WTC11 (cell line): Measurements from ENCODE around the gene FUT7. TPM values are rescaled to one million over a fixed set of nuclear protein-coding genes. Genes with fewer than 3 reads are reported as not detected.

Experiments
- ATAC-seq: fragments of 200-7000 bp; cut with Tn5 transposase; 2 replicates; pipeline ENCODE4 v1.10.0; 2021; ENCODE audit warnings: mild to moderate bottlenecking, moderate library complexity
- CTCF ChIA-PET: fragments of 300-600 bp; sonication (Branson Sonifier 250); formaldehyde crosslinking; loops from one replicate; lab custom pipeline; 2021; ENCODE audit warnings: antibody characterized with exemption; lab: Charles Lee
- POLR2A ChIA-PET: fragments of 350-600 bp; sonication (Branson Sonifier 250); formaldehyde crosslinking; loops from one replicate; lab custom pipeline; 2021; ENCODE audit warnings: antibody characterized with exemption; lab: Charles Lee
- DNase-seq: peaks from one replicate; pipeline ENCODE4 v3.0.0; 2021; ENCODE audit warnings: low spot score
- H3K27ac Mint-ChIP-seq: 2 replicates; pipeline ENCODE4 v1.8.0; 2021; ENCODE audit warnings: mixed read lengths
- H3K27me3 Mint-ChIP-seq: 2 replicates; pipeline ENCODE4 v1.8.0; 2021; ENCODE audit warnings: low read depth, mild to moderate bottlenecking, moderate library complexity, mixed read lengths
- H3K36me3 Mint-ChIP-seq: 2 replicates; pipeline ENCODE4 v1.8.0; 2021; ENCODE audit warnings: mixed read lengths
- H3K4me1 Mint-ChIP-seq: 2 replicates; pipeline ENCODE4 v1.8.0; 2022; ENCODE audit warnings: mixed read lengths
- H3K4me3 Mint-ChIP-seq: 2 replicates; pipeline ENCODE4 v1.8.0; 2021; ENCODE audit warnings: mild to moderate bottlenecking, moderate library complexity, mixed read lengths
- H3K9me3 Mint-ChIP-seq: 2 replicates; pipeline ENCODE4 v1.8.0; 2021; ENCODE audit warnings: mixed read lengths
- EMX1 ChIP-seq: fragments of 250-450 bp; sonication (Bioruptor Pico); IDR thresholded peaks from 2 replicates; pipeline ENCODE4 v1.8.0; 2021; ENCODE audit warnings: mild to moderate bottlenecking
- ESRRA ChIP-seq: sonication (generic); formaldehyde crosslinking; IDR thresholded peaks from 2 replicates; pipeline ENCODE4 v1.8.1; 2022; ENCODE audit warnings: mild to moderate bottlenecking, missing genetic modification reagents, borderline replicate concordance
- FOXP1 ChIP-seq: sonication (generic); formaldehyde crosslinking; IDR thresholded peaks from 2 replicates; pipeline ENCODE4 v1.8.0; 2022; ENCODE audit warnings: missing genetic modification reagents, mild to moderate bottlenecking, moderate library complexity, borderline replicate concordance
- HMGA2 ChIP-seq: fragments of 250-450 bp; sonication (Bioruptor Pico); IDR thresholded peaks from 2 replicates; pipeline ENCODE4 v1.4.0; 2021; ENCODE audit warnings: mild to moderate bottlenecking, moderate library complexity
- JUN ChIP-seq: sonication (generic); formaldehyde crosslinking; IDR thresholded peaks from 2 replicates; pipeline ENCODE4 v1.8.0; 2023; ENCODE audit warnings: mild to moderate bottlenecking, missing genetic modification reagents
- NFATC4 ChIP-seq: fragments of 250-450 bp; sonication (Bioruptor Pico); IDR thresholded peaks from 2 replicates; pipeline ENCODE4 v1.9.0; 2021; ENCODE audit warnings: mild to moderate bottlenecking
- NFE2L1 ChIP-seq: sonication (generic); formaldehyde crosslinking; IDR thresholded peaks from 2 replicates; pipeline ENCODE4 v1.8.1; 2023; ENCODE audit warnings: missing genetic modification reagents
- NR2C2 ChIP-seq: sonication (generic); formaldehyde crosslinking; IDR thresholded peaks from 2 replicates; pipeline ENCODE4 v1.8.0; 2022; ENCODE audit warnings: mild to moderate bottlenecking, missing genetic modification reagents
- NR3C1 ChIP-seq: sonication (generic); formaldehyde crosslinking; conservative IDR thresholded peaks from 2 replicates; pipeline ENCODE4 v1.8.1; 2023; ENCODE audit warnings: low read depth, mild to moderate bottlenecking, missing genetic modification reagents
- OVOL2 ChIP-seq: fragments of 250-450 bp; sonication (Bioruptor Pico); IDR thresholded peaks from 2 replicates; pipeline ENCODE4 v1.9.0; 2021; ENCODE audit warnings: mild to moderate bottlenecking, borderline replicate concordance
- SMAD3 ChIP-seq: sonication (generic); formaldehyde crosslinking; IDR thresholded peaks from 2 replicates; pipeline ENCODE4 v1.8.0; 2022; ENCODE audit warnings: missing genetic modification reagents, mild to moderate bottlenecking, borderline replicate concordance
- SP1 ChIP-seq: sonication (generic); formaldehyde crosslinking; conservative IDR thresholded peaks from 2 replicates; pipeline ENCODE4 v1.8.1; 2022; ENCODE audit warnings: missing genetic modification reagents
- TEAD4 ChIP-seq: sonication (generic); formaldehyde crosslinking; IDR thresholded peaks from 2 replicates; pipeline ENCODE4 v1.8.0; 2022; ENCODE audit warnings: mild to moderate bottlenecking, missing genetic modification reagents
- ZNF121 ChIP-seq: sonication (generic); formaldehyde crosslinking; IDR thresholded peaks from 2 replicates; pipeline ENCODE4 v1.8.0; 2023; ENCODE audit warnings: missing genetic modification reagents
- ZNF138 ChIP-seq: sonication (generic); formaldehyde crosslinking; conservative IDR thresholded peaks from 2 replicates; pipeline ENCODE4 v1.8.1; 2022; ENCODE audit warnings: mild to moderate bottlenecking, moderate library complexity, missing genetic modification reagents
- ZNF219 ChIP-seq: sonication (generic); formaldehyde crosslinking; IDR thresholded peaks from 2 replicates; pipeline ENCODE4 v1.8.0; 2023; ENCODE audit warnings: missing genetic modification reagents, mild to moderate bottlenecking, borderline replicate concordance
- ZNF232 ChIP-seq: sonication (generic); formaldehyde crosslinking; IDR thresholded peaks from 2 replicates; pipeline ENCODE4 v1.8.0; 2022; ENCODE audit warnings: mild to moderate bottlenecking, missing genetic modification reagents
- ZNF416 ChIP-seq: fragments of 250-450 bp; sonication (Bioruptor Pico); IDR thresholded peaks from 2 replicates; pipeline ENCODE4 v1.9.0; 2021; ENCODE audit warnings: mild to moderate bottlenecking, inconsistent platforms
- ZNF423 ChIP-seq: fragments of 250-450 bp; sonication (Bioruptor Pico); IDR thresholded peaks from 2 replicates; pipeline ENCODE4 v2.1.2; 2022; ENCODE audit warnings: mild to moderate bottlenecking, moderate library complexity
- total RNA-seq: library from RNA; stranded (reverse); gene quantifications from 3 replicates; pipeline ENCODE4 v1.2.3, GENCODE V29; 2021
- TF ChIP-seq, protein P1 (sequence below): sonication (generic); formaldehyde crosslinking; IDR thresholded peaks from 2 replicates; pipeline ENCODE4 v1.8.0; 2022; ENCODE audit warnings: mild to moderate bottlenecking, missing genetic modification reagents
- TF ChIP-seq, protein P2 (sequence below): fragments of 250-450 bp; sonication (Bioruptor Pico); IDR thresholded peaks from 2 replicates; pipeline ENCODE4 v1.9.0; 2021; ENCODE audit warnings: mild to moderate bottlenecking
- TF ChIP-seq, protein P3 (sequence below): fragments of 200-600 bp; IDR thresholded peaks from 2 replicates; pipeline ENCODE4 v1.8.0; 2022; ENCODE audit warnings: antibody characterized with exemption
- TF ChIP-seq, protein P4 (sequence below): fragments of 250-450 bp; sonication (Bioruptor Pico); IDR thresholded peaks from 2 replicates; pipeline ENCODE4 v1.8.0; 2021; ENCODE audit warnings: mild to moderate bottlenecking
- TF ChIP-seq, protein P5 (sequence below): fragments of 250-450 bp; sonication (Bioruptor Pico); IDR thresholded peaks from 2 replicates; pipeline ENCODE4 v1.9.0; 2021; ENCODE audit warnings: mild to moderate bottlenecking, borderline replicate concordance

FUT7 gene
- total RNA-seq, 1 experiment from 2014 or later = not detected

DNA sequence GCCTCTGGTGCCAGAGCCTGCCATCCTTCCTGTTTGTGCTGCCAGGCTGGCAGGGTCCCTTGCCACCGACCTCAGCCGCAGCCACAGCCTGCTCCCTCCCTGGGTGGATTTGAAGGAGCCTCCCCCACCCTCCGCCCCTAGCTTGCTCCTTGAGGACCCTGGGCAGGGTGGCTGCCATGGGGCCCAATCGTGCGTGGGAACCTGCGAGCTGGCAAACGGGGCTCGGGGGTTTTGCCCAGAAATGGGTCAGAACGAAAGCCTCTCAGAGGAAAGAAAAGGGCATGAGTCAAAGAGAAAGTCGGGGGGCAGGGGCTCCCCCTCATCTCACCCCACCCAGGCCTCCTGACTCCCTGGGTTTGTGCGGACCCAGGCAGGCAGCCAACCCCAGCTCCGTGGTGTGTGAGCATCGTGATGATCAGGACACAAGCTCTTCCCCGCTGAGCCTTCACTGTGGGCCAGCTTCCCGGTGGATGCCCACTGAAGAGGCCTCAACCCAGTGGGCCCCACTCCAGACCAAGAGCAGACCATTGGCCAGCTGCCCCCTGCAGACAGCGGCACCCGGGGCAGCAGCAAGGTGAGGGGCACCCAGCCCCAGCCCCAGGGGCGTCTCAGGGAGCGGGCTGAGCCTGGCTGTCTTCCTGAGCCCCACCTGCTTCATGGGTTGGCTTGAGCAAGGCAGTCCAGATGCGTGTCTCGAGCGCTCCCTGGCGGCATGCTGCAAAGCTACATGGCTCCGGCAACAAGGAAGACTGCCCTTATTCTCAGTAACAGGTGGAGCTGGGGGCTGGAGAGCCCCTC is 3.0 kb upstream of the FUT7 start:
- Mint-ChIP-seq H3K4me3 (no peak overlapping the region), H3K27me3 (no peaks in the 10 kb centered on the region), H3K27ac (no peak overlapping the region), H3K36me3 (peaks cover 5% of the 10 kb centered on the region; the same call in 1 of the 2 replicates), H3K4me1 (no peaks in the 10 kb centered on the region), H3K9me3 (no peaks in the 10 kb centered on the region)
- no peak for TF ChIP-seq HMGA2 (CRISPR knock-in tag)
- TF ChIP-seq, protein P1, sequence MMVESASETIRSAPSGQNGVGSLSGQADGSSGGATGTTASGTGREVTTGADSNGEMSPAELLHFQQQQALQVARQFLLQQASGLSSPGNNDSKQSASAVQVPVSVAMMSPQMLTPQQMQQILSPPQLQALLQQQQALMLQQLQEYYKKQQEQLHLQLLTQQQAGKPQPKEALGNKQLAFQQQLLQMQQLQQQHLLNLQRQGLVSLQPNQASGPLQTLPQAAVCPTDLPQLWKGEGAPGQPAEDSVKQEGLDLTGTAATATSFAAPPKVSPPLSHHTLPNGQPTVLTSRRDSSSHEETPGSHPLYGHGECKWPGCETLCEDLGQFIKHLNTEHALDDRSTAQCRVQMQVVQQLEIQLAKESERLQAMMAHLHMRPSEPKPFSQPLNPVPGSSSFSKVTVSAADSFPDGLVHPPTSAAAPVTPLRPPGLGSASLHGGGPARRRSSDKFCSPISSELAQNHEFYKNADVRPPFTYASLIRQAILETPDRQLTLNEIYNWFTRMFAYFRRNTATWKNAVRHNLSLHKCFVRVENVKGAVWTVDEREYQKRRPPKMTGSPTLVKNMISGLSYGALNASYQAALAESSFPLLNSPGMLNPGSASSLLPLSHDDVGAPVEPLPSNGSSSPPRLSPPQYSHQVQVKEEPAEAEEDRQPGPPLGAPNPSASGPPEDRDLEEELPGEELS (CRISPR knock-in tag) = no peak
- TF ChIP-seq, protein P2, sequence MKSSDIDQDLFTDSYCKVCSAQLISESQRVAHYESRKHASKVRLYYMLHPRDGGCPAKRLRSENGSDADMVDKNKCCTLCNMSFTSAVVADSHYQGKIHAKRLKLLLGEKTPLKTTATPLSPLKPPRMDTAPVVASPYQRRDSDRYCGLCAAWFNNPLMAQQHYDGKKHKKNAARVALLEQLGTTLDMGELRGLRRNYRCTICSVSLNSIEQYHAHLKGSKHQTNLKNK (CRISPR knock-in tag) = no peak
- TF ChIP-seq SP1 (CRISPR knock-in tag) = peak; percentile 36; the same call in 1 of the 2 replicates
- TF ChIP-seq, protein P3, sequence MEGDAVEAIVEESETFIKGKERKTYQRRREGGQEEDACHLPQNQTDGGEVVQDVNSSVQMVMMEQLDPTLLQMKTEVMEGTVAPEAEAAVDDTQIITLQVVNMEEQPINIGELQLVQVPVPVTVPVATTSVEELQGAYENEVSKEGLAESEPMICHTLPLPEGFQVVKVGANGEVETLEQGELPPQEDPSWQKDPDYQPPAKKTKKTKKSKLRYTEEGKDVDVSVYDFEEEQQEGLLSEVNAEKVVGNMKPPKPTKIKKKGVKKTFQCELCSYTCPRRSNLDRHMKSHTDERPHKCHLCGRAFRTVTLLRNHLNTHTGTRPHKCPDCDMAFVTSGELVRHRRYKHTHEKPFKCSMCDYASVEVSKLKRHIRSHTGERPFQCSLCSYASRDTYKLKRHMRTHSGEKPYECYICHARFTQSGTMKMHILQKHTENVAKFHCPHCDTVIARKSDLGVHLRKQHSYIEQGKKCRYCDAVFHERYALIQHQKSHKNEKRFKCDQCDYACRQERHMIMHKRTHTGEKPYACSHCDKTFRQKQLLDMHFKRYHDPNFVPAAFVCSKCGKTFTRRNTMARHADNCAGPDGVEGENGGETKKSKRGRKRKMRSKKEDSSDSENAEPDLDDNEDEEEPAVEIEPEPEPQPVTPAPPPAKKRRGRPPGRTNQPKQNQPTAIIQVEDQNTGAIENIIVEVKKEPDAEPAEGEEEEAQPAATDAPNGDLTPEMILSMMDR = peak; percentile 83
- TF ChIP-seq SMAD3 = no peak
- TF ChIP-seq ZNF416 = no peak
- TF ChIP-seq NR3C1 (CRISPR knock-in tag) = no peak
- no peak for TF ChIP-seq NR2C2 (CRISPR knock-in tag)
- TF ChIP-seq FOXP1 (CRISPR knock-in tag) = no peak
- TF ChIP-seq ZNF232 = no peak
- TF ChIP-seq, protein P4, sequence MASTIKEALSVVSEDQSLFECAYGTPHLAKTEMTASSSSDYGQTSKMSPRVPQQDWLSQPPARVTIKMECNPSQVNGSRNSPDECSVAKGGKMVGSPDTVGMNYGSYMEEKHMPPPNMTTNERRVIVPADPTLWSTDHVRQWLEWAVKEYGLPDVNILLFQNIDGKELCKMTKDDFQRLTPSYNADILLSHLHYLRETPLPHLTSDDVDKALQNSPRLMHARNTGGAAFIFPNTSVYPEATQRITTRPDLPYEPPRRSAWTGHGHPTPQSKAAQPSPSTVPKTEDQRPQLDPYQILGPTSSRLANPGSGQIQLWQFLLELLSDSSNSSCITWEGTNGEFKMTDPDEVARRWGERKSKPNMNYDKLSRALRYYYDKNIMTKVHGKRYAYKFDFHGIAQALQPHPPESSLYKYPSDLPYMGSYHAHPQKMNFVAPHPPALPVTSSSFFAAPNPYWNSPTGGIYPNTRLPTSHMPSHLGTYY = no peak
- ChIA-PET POLR2A (interaction anchor here (0.8 to 1.0 kb wide), 3 partner anchors 12 to 187 kb away, joined by 3 to 4 read pairs (median 4); no protein-coding TSS in a partner anchor), CTCF (interaction anchor here (0.5 to 4.9 kb wide), 95 partner anchors 9 to 388 kb away, joined by 3 to 151 read pairs (median 6); partner anchors contain the start of genes AJM1, C8G, CLIC3 and EDF1)
- ATAC-seq = peak; percentile 94
- DNase-seq = peak; percentile 90

DNA sequence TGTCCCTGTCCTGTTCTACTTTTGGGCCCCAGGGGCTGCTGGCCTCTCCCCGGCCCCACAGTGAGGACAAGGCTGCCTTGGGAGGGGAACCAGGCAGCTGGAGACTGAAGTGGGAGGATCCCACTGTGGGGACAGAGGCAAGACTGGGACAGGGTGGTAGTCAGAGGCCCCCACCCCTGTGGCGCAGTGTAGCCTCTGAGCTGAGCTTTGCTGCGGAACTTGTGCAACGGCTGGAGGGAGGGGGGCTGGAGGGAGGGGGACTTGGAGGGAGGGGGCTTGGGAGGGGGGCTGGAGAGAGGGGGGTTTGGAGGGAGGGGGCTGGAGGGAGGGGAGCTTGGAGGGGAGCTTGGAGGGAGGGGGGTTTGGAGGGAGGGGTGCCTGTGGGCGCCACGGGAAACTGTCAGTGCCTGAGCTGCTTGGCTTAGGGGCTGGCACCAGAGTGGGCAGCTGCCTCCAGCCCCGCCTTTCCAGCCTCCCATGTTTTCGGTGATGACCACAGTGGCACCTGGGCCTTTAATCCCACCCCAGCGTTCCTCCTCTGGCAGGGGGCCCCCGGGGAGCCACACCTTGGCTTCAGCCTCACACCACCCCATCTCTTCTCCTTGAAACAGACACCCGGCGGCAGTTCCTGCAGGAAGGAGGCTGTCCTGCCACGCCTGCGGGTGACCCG is 2.3 kb upstream of the FUT7 start:
- no peaks in the 10 kb centered on the region for H3K4me1 Mint-ChIP-seq
- ATAC-seq = no peak
- DNase-seq = no peak
- ChIA-PET CTCF (interaction anchor here (0.5 to 4.9 kb wide), 52 partner anchors 8 to 292 kb away, joined by 3 to 151 read pairs (median 10); partner anchors contain the start of genes AJM1, C8G, CLIC3 and ENTPD2), POLR2A (no interaction called here)
- H3K36me3 Mint-ChIP-seq = peaks cover 5% of the 10 kb centered on the region; the same call in 1 of the 2 replicates
- H3K27me3 Mint-ChIP-seq = peaks cover 5% of the 10 kb centered on the region
- H3K9me3 Mint-ChIP-seq = no peaks in the 10 kb centered on the region
- H3K27ac Mint-ChIP-seq = no peak overlapping the region
- no peak overlapping the region for H3K4me3 Mint-ChIP-seq
- TF ChIP-seq TEAD4 (CRISPR knock-in tag) = no peak
- TF ChIP-seq JUN (CRISPR knock-in tag) = no peak
- no peak for TF ChIP-seq ZNF219 (CRISPR knock-in tag)
- no peak for TF ChIP-seq ZNF416
- TF ChIP-seq SMAD3 = no peak
- no peak for TF ChIP-seq ZNF423 (CRISPR knock-in tag)
- TF ChIP-seq EMX1 (CRISPR knock-in tag) = no peak
- TF ChIP-seq OVOL2 (CRISPR knock-in tag) = no peak
- no peak for TF ChIP-seq ZNF138 (CRISPR knock-in tag)
- TF ChIP-seq ESRRA = no peak
- TF ChIP-seq ZNF121 (CRISPR knock-in tag) = no peak
- TF ChIP-seq NFATC4 (CRISPR knock-in tag) = no peak
- TF ChIP-seq, protein P5, sequence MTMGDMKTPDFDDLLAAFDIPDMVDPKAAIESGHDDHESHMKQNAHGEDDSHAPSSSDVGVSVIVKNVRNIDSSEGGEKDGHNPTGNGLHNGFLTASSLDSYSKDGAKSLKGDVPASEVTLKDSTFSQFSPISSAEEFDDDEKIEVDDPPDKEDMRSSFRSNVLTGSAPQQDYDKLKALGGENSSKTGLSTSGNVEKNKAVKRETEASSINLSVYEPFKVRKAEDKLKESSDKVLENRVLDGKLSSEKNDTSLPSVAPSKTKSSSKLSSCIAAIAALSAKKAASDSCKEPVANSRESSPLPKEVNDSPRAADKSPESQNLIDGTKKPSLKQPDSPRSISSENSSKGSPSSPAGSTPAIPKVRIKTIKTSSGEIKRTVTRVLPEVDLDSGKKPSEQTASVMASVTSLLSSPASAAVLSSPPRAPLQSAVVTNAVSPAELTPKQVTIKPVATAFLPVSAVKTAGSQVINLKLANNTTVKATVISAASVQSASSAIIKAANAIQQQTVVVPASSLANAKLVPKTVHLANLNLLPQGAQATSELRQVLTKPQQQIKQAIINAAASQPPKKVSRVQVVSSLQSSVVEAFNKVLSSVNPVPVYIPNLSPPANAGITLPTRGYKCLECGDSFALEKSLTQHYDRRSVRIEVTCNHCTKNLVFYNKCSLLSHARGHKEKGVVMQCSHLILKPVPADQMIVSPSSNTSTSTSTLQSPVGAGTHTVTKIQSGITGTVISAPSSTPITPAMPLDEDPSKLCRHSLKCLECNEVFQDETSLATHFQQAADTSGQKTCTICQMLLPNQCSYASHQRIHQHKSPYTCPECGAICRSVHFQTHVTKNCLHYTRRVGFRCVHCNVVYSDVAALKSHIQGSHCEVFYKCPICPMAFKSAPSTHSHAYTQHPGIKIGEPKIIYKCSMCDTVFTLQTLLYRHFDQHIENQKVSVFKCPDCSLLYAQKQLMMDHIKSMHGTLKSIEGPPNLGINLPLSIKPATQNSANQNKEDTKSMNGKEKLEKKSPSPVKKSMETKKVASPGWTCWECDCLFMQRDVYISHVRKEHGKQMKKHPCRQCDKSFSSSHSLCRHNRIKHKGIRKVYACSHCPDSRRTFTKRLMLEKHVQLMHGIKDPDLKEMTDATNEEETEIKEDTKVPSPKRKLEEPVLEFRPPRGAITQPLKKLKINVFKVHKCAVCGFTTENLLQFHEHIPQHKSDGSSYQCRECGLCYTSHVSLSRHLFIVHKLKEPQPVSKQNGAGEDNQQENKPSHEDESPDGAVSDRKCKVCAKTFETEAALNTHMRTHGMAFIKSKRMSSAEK (CRISPR knock-in tag) = no peak
- TF ChIP-seq NFE2L1 (CRISPR knock-in tag) = no peak
